Brain microvascular endothelial cell (primary cell): Measurements from ENCODE around the gene IGSF5.

ENCODE experiments used
- DNase-seq: peaks from one replicate; pipeline ENCODE4 v3.0.0-alpha.2; 2020
- H3K27ac ChIP-seq: fragments of 250-450 bp; sonication (Bioruptor Pico); 2 replicates; pipeline ENCODE4 v1.5.1; 2020; ENCODE audit warnings: mild to moderate bottlenecking, moderate library complexity
- H3K27me3 ChIP-seq: fragments of 250-450 bp; sonication (Bioruptor Pico); replicated peaks from 2 replicates; pipeline ENCODE4 v1.5.1; 2020; ENCODE audit warnings: mild to moderate bottlenecking
- H3K36me3 ChIP-seq: fragments of 250-450 bp; sonication (Bioruptor Pico); replicated peaks from 2 replicates; pipeline ENCODE4 v1.5.1; 2020; ENCODE audit warnings: mild to moderate bottlenecking
- H3K4me3 ChIP-seq: 2 replicates; pipeline ENCODE4 v1.5.1; 2011; ENCODE audit warnings: low read depth, mild to moderate bottlenecking, control low read depth, low read length, moderate library complexity
- in situ Hi-C: cut with HindIII; loops from 2 replicates; pipeline ENCODE4 v1.10.0; 2017; ENCODE audit warnings: low sequenced_read_pairs, low pct_ligation_motif_present
- TF ChIP-seq, protein P1 (sequence below): IDR thresholded peaks from 2 replicates; pipeline ENCODE4 v1.5.1; 2011; ENCODE audit warnings: low read depth, mild to moderate bottlenecking, moderate library complexity, low read length, control low read depth, inconsistent platforms; ENCODE audit errors: missing control alignments

IGSF5 gene

GRCh38 chr21:39805983-39806382, 61.0 kb downstream of the IGSF5 start:
- in situ Hi-C loops = no loop called here
- no peak overlapping the region for H3K27ac ChIP-seq

DNA sequence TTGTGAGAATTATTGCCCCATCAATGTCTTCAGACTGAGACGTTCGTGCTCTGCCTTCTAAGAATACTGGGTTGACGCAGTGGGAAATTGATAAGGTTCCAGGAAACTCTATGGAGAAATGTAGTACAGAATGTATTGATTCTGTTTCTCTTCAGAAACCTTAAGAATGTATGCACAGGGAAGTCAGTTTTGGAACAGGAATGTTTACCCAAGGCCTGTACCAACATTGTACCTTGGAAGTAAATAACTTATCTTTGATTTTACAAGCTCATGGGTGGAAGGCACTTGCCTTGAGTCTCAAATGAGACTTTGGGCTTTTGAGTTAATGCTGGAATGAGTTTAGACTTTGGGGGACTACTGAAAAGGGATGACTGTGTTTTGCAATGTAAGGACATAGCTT, 62.8 kb downstream of the IGSF5 start:
- in situ Hi-C loops = no loop called here
- TF ChIP-seq, protein P1, sequence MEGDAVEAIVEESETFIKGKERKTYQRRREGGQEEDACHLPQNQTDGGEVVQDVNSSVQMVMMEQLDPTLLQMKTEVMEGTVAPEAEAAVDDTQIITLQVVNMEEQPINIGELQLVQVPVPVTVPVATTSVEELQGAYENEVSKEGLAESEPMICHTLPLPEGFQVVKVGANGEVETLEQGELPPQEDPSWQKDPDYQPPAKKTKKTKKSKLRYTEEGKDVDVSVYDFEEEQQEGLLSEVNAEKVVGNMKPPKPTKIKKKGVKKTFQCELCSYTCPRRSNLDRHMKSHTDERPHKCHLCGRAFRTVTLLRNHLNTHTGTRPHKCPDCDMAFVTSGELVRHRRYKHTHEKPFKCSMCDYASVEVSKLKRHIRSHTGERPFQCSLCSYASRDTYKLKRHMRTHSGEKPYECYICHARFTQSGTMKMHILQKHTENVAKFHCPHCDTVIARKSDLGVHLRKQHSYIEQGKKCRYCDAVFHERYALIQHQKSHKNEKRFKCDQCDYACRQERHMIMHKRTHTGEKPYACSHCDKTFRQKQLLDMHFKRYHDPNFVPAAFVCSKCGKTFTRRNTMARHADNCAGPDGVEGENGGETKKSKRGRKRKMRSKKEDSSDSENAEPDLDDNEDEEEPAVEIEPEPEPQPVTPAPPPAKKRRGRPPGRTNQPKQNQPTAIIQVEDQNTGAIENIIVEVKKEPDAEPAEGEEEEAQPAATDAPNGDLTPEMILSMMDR = no peak
- Histone ChIP-seq H3K27me3 (no peaks in the 10 kb centered on the region), H3K4me3 (no peak overlapping the region), H3K36me3 (no peaks in the 10 kb centered on the region), H3K27ac (no peak overlapping the region)
- no peak for DNase-seq

More at GRCh38 chr21:39805983-39806382, 61.0 kb downstream of the IGSF5 start:
- Histone ChIP-seq H3K27me3 (no peaks in the 10 kb centered on the region), H3K4me3 (no peak overlapping the region), H3K36me3 (no peaks in the 10 kb centered on the region)
- TF ChIP-seq, protein P1 = no peak
- no peak for DNase-seq

DNA sequence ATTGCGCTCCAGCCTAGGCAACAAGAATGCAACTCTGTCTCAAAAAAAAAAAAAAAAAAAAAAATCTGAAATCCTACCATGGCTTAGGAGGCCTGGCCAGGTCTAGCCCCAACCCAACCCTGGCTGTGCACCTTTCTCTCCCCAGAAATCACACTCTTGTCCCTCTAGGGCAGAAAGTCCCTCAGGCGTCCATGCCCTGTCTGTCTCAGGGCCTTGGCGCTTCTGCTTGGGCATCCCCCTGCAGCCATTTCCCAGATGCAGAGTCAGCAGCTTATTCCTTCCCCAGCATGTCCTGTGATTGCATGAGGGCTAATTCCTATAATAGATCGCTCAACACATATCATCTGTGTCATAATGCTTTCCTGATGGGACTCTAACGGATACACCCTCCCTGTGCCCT, 65.0 kb downstream of the IGSF5 start:
- Histone ChIP-seq H3K27me3 (no peaks in the 10 kb centered on the region), H3K27ac (no peak overlapping the region), H3K36me3 (no peaks in the 10 kb centered on the region), H3K4me3 (no peak overlapping the region)
- in situ Hi-C loops = no loop called here
- DNase-seq = no peak
- TF ChIP-seq, protein P1 = no peak

GRCh38 chr21:39812983-39813382, 68.0 kb downstream of the IGSF5 start:
- no peaks in the 10 kb centered on the region for H3K36me3 ChIP-seq
- H3K4me3 ChIP-seq = no peak overlapping the region
- in situ Hi-C loops = no loop called here
- no peak overlapping the region for H3K27ac ChIP-seq
- TF ChIP-seq, protein P1 = no peak
- no peak for DNase-seq
- H3K27me3 ChIP-seq = no peaks in the 10 kb centered on the region

GRCh38 chr21:39818557-39818956, 73.6 kb downstream of the IGSF5 start:
- Histone ChIP-seq H3K27ac (no peak overlapping the region), H3K27me3 (no peaks in the 10 kb centered on the region), H3K36me3 (no peaks in the 10 kb centered on the region), H3K4me3 (no peak overlapping the region)
- TF ChIP-seq, protein P1 = no peak
- in situ Hi-C loops = no loop called here
- DNase-seq = no peak

DNA sequence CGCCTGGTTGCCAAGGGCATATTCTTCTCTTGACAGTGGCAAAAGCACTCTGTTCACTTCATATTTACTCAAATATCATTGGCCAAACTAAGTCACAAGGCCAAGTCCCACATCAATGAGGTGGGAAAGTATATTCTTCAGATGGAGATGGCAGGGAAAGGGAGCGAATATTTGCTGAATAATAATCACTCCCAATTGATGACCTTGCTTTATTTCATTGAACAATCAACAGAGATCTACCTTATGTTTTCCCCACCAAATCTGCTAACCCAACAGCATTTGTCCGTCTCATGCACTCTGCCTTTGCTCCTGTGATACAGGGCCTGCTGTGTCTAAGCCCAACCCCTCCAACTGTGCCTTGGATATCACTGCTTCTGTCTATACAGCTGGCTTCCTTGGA, 77.1 kb downstream of the IGSF5 start:
- in situ Hi-C loops = no loop called here
- H3K4me3 ChIP-seq = no peak overlapping the region
- no peaks in the 10 kb centered on the region for H3K27me3 ChIP-seq
- TF ChIP-seq, protein P1 = no peak
- DNase-seq = no peak
- H3K36me3 ChIP-seq = no peaks in the 10 kb centered on the region
- H3K27ac ChIP-seq = no peak overlapping the region
